Neural cell (in vitro differentiated cells): ENCODE results near the gene GRHL1. TPM values are rescaled to one million over a fixed set of nuclear protein-coding genes. Genes with fewer than 3 reads are reported as not detected.

ENCODE experiments used
- H2AFZ ChIP-seq: fragments of 200-600, 300-800 bp; sonication (generic), shearing (Covaris generic); 2 replicates; pipeline ENCODE4 v1.6.0; 2014; ENCODE audit warnings: low read depth, mild to moderate bottlenecking, antibody characterized with exemption, low read length, moderate library complexity
- H3F3A ChIP-seq: fragments of 200-600 bp; shearing (Covaris generic); 2 replicates; pipeline ENCODE4 v1.6.1; 2016; ENCODE audit warnings: mild to moderate bottlenecking, moderate library complexity, mixed read lengths, antibody characterized with exemption, low read length; ENCODE audit not compliant: insufficient read depth, poor library complexity, severe bottlenecking
- H3K27ac ChIP-seq: fragments of 200-600, 300-800 bp; sonication (generic), shearing (Covaris generic); 2 replicates; pipeline ENCODE4 v1.5.1; 2014; ENCODE audit warnings: mild to moderate bottlenecking, low read length, moderate library complexity
- H3K27me3 ChIP-seq: fragments of 300-800, 200-600 bp; sonication (generic), shearing (Covaris generic); 2 replicates; pipeline ENCODE4 v1.6.0; 2014; ENCODE audit warnings: mild to moderate bottlenecking, low read depth, low read length, moderate library complexity; ENCODE audit not compliant: insufficient read depth
- H3K36me3 ChIP-seq: fragments of 300-800, 200-600 bp; sonication (generic), shearing (Covaris generic); 2 replicates; pipeline ENCODE4 v1.5.1; 2014; ENCODE audit warnings: mild to moderate bottlenecking, antibody characterized with exemption, low read length, moderate library complexity; ENCODE audit not compliant: insufficient read depth
- H3K4me2 ChIP-seq: fragments of 300-800, 200-600 bp; sonication (generic), shearing (Covaris generic); 2 replicates; pipeline ENCODE4 v1.6.0; 2014; ENCODE audit warnings: mild to moderate bottlenecking, low read length
- H3K4me3 ChIP-seq: fragments of 300-800, 200-600 bp; sonication (generic), shearing (Covaris generic); 2 replicates; pipeline ENCODE4 v1.5.1; 2014; ENCODE audit warnings: mild to moderate bottlenecking, low read length, moderate library complexity
- H3K79me2 ChIP-seq: fragments of 200-600 bp; shearing (Covaris generic); replicated peaks from 2 replicates; pipeline ENCODE4 v1.6.0; 2014; ENCODE audit warnings: mild to moderate bottlenecking, low read length, moderate library complexity; ENCODE audit not compliant: insufficient read depth
- H3K9ac ChIP-seq: fragments of 300-800, 200-600 bp; sonication (generic), shearing (Covaris generic); 2 replicates; pipeline ENCODE4 v1.6.1; 2016; ENCODE audit warnings: mild to moderate bottlenecking, low read length, mixed read lengths
- H3K9me2 ChIP-seq: fragments of 200-600 bp; shearing (Covaris generic); 2 replicates; pipeline ENCODE4 v1.6.1; 2016; ENCODE audit warnings: mild to moderate bottlenecking, low read length, mixed read lengths; ENCODE audit not compliant: insufficient read depth
- H3K9me3 ChIP-seq: fragments of 200-600, 300-800 bp; sonication (generic), shearing (Covaris generic); 2 replicates; pipeline ENCODE4 v1.6.1; 2016; ENCODE audit warnings: mild to moderate bottlenecking, mixed run types, low read length, moderate library complexity, mixed read lengths
- H4K20me1 ChIP-seq: fragments of 200-600 bp; shearing (Covaris generic); 2 replicates; pipeline ENCODE4 v1.6.1; 2016; ENCODE audit warnings: mild to moderate bottlenecking, mixed run types; ENCODE audit not compliant: insufficient read depth
- CTCF ChIP-seq: fragments of 450-650 bp; IDR thresholded peaks from 2 replicates; pipeline ENCODE4 v1.5.1; 2014; ENCODE audit warnings: antibody characterized with exemption, mild to moderate bottlenecking, moderate library complexity; ENCODE audit not compliant: poor library complexity, severe bottlenecking
- EP300 ChIP-seq: fragments of 450-650 bp; conservative IDR thresholded peaks from 2 replicates; pipeline ENCODE4 v1.6.1; 2014; ENCODE audit warnings: antibody characterized with exemption, mild to moderate bottlenecking, moderate library complexity; ENCODE audit not compliant: poor library complexity, severe bottlenecking
- EZH2 ChIP-seq: fragments of 200-600, 300-800 bp; shearing (Covaris generic), sonication (generic); IDR thresholded peaks from 2 replicates; pipeline ENCODE4 v1.6.1; 2014; ENCODE audit warnings: antibody characterized with exemption, low read length, borderline replicate concordance, mild to moderate bottlenecking; ENCODE audit not compliant: insufficient read depth, poor library complexity, severe bottlenecking
- MXI1 ChIP-seq: fragments of 450-650 bp; conservative IDR thresholded peaks from 2 replicates; pipeline ENCODE4 v1.6.1; 2014; ENCODE audit warnings: antibody characterized with exemption, mild to moderate bottlenecking; ENCODE audit not compliant: poor library complexity, severe bottlenecking
- POLR2AphosphoS5 ChIP-seq: IDR thresholded peaks from 2 replicates; pipeline ENCODE4 v1.6.1; 2012
- RAD21 ChIP-seq: fragments of 450-650 bp; conservative IDR thresholded peaks from 2 replicates; pipeline ENCODE4 v1.6.1; 2014; ENCODE audit warnings: antibody characterized with exemption, mild to moderate bottlenecking, moderate library complexity
- REST ChIP-seq: IDR thresholded peaks from 2 replicates; pipeline ENCODE4 v1.6.1; 2012; ENCODE audit warnings: borderline replicate concordance
- SMC3 ChIP-seq: fragments of 450-650 bp; conservative IDR thresholded peaks from 2 replicates; pipeline ENCODE4 v1.6.1; 2014; ENCODE audit warnings: antibody characterized with exemption, mild to moderate bottlenecking, moderate library complexity; ENCODE audit not compliant: poor library complexity
- TAF1 ChIP-seq: IDR thresholded peaks from 2 replicates; pipeline ENCODE4 v1.6.1; 2012; ENCODE audit warnings: low read depth
- polyA plus RNA-seq: library from polyadenylated mRNA; depleted of rRNA; stranded (reverse); fragments of >200 nt; gene quantifications from 2 replicates; pipeline ENCODE4 v1.2.3, GENCODE V29; 2014

Gene GRHL1
- polyA plus RNA-seq, 1 donor from 2014 or later = 26.3 TPM

GRCh38 chr2:9993488-9994165 is 42.1 kb downstream of the GRHL1 start:
- no peaks in the 10 kb centered on the region for H3K9me3 ChIP-seq
- H3K4me3 ChIP-seq = no peak overlapping the region
- H3K36me3 ChIP-seq = no peaks in the 10 kb centered on the region
- no peaks in the 10 kb centered on the region for H3K9me2 ChIP-seq
- no peak overlapping the region for H3K27ac ChIP-seq
- no peaks in the 10 kb centered on the region for H3K79me2 ChIP-seq
- no peaks in the 10 kb centered on the region for H3K27me3 ChIP-seq
- no peak overlapping the region for H2AFZ ChIP-seq
- no peak overlapping the region for H3K4me2 ChIP-seq
- no peaks in the 10 kb centered on the region for H3F3A ChIP-seq
- no peak overlapping the region for H3K9ac ChIP-seq
- TF ChIP-seq SMC3 (no peak), TAF1 (no peak), EP300 (no peak), MXI1 (no peak), REST (no peak), CTCF (no peak)
- H4K20me1 ChIP-seq = no peaks in the 10 kb centered on the region

- Histone ChIP-seq H3K4me2 (no peak overlapping the region), H3K9me2 (no peaks in the 10 kb centered on the region), H3K4me3 (no peak overlapping the region), H3K79me2 (no peaks in the 10 kb centered on the region), H3K9ac (no peak overlapping the region), H3K9me3 (no peaks in the 10 kb centered on the region), H2AFZ (no peak overlapping the region), H3K27ac (peak overlapping the region; percentile 3), H3F3A (no peaks in the 10 kb centered on the region), H3K27me3 (no peaks in the 10 kb centered on the region), H4K20me1 (no peaks in the 10 kb centered on the region), H3K36me3 (peaks cover 6% of the 10 kb centered on the region)
- TF ChIP-seq POLR2AphosphoS5 (no peak), TAF1 (no peak), CTCF (no peak), MXI1 (no peak), EP300 (no peak), REST (no peak), RAD21 (no peak), EZH2 (no peak), SMC3 (no peak)
Observed at GRCh38 chr2:9994462-9994861, 43.0 kb downstream of the GRHL1 start.
